ENCODE data around the gene COCH. TPM values are rescaled to one million over a fixed set of nuclear protein-coding genes. Genes with fewer than 3 reads are reported as not detected.

COCH gene
- total RNA-seq, 1 experiment from 2014 or later, result 1.4 TPM

DNA sequence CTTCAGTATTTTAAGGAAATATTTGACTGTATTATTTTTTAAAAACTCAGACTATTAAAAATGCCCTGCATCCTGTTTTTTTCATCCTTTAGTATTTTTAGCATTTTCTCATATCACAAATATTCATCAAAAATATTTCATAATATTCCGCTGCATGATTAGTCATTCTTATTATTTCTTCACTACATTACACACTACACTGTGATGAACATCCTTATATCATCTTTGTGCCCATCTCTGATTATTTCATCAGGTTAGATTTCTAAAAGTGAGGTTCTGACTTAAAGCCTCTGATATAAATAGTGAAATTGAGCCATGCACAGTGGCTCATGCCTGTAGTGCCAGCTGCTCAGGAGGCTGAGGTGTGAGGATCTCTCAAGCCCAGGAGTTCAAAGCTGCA, 8.1 kb downstream of the COCH start:
- Histone ChIP-seq H2AFZ (no peak overlapping the region), H3K27me3 (ENCODE audit: insufficient read depth, low read depth) (no peaks in the 10 kb centered on the region), H3K9me2 (ENCODE audit: insufficient read depth) (no peaks in the 10 kb centered on the region), H3K4me1 (replicated peaks; ENCODE audit: insufficient read depth) (no peaks in the 10 kb centered on the region), H3F3A (ENCODE audit: insufficient read depth, low read depth) (no peaks in the 10 kb centered on the region), H3K27ac (no peak overlapping the region), H4K20me1 (ENCODE audit: insufficient read depth) (no peaks in the 10 kb centered on the region), H3K4me3 (no peak overlapping the region), H3K9me3 (ENCODE audit: insufficient read depth, low read depth) (no peaks in the 10 kb centered on the region), H3K4me2 (no peak overlapping the region), H3K79me2 (ENCODE audit: low read depth) (no peaks in the 10 kb centered on the region), H3K36me3 (ENCODE audit: low read depth) (no peaks in the 10 kb centered on the region)
- ChIA-PET POLR2A (ENCODE audit: unreplicated experiment) (no interaction called here), CTCF (no interaction called here)
- intact Hi-C loops (cut with micrococcal nuclease; ENCODE audit: unreplicated experiment), result no loop called here
- no peak for DNase-seq
- no TSS peak for BruUV-seq (replicated peaks)
- TF ChIP-seq CTCF (conservative IDR thresholded peaks at IDR 0.05), result no peak
- TF ChIP-seq EZH2 (IDR thresholded peaks at IDR 0.05; ENCODE audit: low read depth), result no peak

DNA sequence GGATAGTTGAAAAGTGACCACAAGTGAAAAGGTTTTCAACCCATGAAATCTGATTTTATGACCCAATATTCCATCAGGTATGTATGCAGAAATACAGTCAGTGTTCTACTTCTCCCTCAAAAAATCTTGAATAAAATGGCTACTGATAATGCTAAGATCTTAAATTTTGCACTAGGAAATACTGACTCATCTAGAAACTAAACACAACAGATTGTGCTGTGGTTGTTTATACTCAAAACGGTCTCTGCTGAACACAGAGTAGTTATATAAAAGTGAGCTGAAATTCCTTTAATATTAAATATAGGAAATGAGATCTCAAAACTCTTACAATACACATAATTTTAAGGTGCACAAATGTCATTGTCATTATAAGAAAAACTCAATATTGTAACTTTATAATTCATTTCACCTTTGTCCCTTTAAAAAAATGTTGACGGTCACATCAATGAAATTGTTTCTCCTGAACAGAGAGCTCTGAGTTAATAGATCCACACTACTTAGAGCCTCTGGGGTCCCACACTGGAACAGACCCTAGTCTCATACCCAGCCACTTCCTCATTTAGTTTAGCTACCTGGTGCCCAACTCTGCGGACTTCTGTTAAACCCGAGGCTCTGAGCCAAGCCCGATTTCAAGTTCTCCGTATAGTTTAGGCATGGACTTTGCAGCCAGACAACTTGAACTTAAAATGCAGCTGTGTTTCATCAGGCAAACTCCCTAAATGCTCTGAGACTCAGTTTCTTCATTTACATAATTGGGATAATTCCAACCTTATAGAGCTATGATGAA, 9.3 kb downstream of the COCH start:
- no peaks in the 10 kb centered on the region for H3K27me3 ChIP-seq (ENCODE audit: insufficient read depth, low read depth)
- H3K4me1 ChIP-seq (replicated peaks; ENCODE audit: insufficient read depth), result no peaks in the 10 kb centered on the region
- no peak overlapping the region for H3K27ac ChIP-seq
- no peaks in the 10 kb centered on the region for H3K79me2 ChIP-seq (ENCODE audit: low read depth)
- TF ChIP-seq EZH2 (IDR thresholded peaks at IDR 0.05; ENCODE audit: low read depth) (no peak), CTCF (conservative IDR thresholded peaks at IDR 0.05) (no peak)
- no peak overlapping the region for H3K4me2 ChIP-seq
- DNase-seq, result no peak
- no peaks in the 10 kb centered on the region for H4K20me1 ChIP-seq (ENCODE audit: insufficient read depth)
- no peaks in the 10 kb centered on the region for H3K36me3 ChIP-seq (ENCODE audit: low read depth)
- ChIA-PET POLR2A (ENCODE audit: unreplicated experiment) (no interaction called here), CTCF (no interaction called here)
- H3K4me3 ChIP-seq, result no peak overlapping the region
- H3K9me3 ChIP-seq (ENCODE audit: insufficient read depth, low read depth), result no peaks in the 10 kb centered on the region
- H3F3A ChIP-seq (ENCODE audit: insufficient read depth, low read depth), result no peaks in the 10 kb centered on the region
- H3K9me2 ChIP-seq (ENCODE audit: insufficient read depth), result no peaks in the 10 kb centered on the region
- H2AFZ ChIP-seq, result no peak overlapping the region
- intact Hi-C loops (cut with micrococcal nuclease; ENCODE audit: unreplicated experiment), result no loop called here
- no TSS peak for BruUV-seq (replicated peaks)

DNA sequence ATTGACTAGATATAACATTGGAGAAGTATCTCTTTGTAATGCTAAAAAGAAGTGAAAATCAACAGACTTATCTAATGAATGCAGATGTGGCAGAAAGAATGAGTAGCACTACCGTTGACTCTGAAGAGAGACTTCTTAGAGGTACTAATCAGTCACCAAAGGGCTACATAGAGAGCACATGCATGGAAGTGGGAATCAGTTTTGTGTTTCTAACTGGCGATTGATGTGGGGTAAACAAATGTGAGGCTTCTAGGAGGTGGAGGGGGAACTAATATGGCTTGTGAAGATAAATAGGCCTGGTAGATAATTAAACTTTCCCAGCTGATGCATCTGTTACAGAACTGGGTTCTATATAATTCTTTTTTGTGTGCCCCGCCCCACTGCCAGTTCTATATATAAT, 10.5 kb downstream of the COCH start:
- Histone ChIP-seq H3K27ac (no peak overlapping the region), H3K4me2 (no peak overlapping the region), H3K4me3 (no peak overlapping the region), H3K36me3 (ENCODE audit: low read depth) (no peaks in the 10 kb centered on the region), H3K9me2 (ENCODE audit: insufficient read depth) (no peaks in the 10 kb centered on the region), H3F3A (ENCODE audit: insufficient read depth, low read depth) (no peaks in the 10 kb centered on the region), H3K9me3 (ENCODE audit: insufficient read depth, low read depth) (no peaks in the 10 kb centered on the region), H3K4me1 (replicated peaks; ENCODE audit: insufficient read depth) (no peaks in the 10 kb centered on the region), H4K20me1 (ENCODE audit: insufficient read depth) (no peaks in the 10 kb centered on the region), H2AFZ (no peak overlapping the region), H3K79me2 (ENCODE audit: low read depth) (no peaks in the 10 kb centered on the region), H3K27me3 (ENCODE audit: insufficient read depth, low read depth) (no peaks in the 10 kb centered on the region)
- no TSS peak for BruUV-seq (replicated peaks)
- CTCF ChIA-PET, result no interaction called here
- TF ChIP-seq EZH2 (IDR thresholded peaks at IDR 0.05; ENCODE audit: low read depth) (no peak), CTCF (conservative IDR thresholded peaks at IDR 0.05) (no peak)
- intact Hi-C loops (cut with micrococcal nuclease; ENCODE audit: unreplicated experiment), result no loop called here
- no peak for DNase-seq
- POLR2A ChIA-PET (ENCODE audit: unreplicated experiment), result no interaction called here
